Renal pelvis (tissue), 4 donors: Measurements from ENCODE around the gene KRT13. TPM values are rescaled to one million over a fixed set of nuclear protein-coding genes. Genes with fewer than 3 reads are reported as not detected.

Experiments
- DNase-seq: peaks from one replicate; pipeline ENCODE4 v3.0.0-alpha.2; 2013
- polyA plus RNA-seq, 3 donors: library from polyadenylated mRNA; unstranded; fragments of 120-200 nt; gene quantifications; one replicate each; pipeline ENCODE4 v1.2.1, GENCODE V29; 2013; ENCODE audit not compliant: insufficient read length in 3 of 3

KRT13 gene
- polyA plus RNA-seq, 3 donors, result 0.47 to 2.8 (median 1.4) TPM

DNA sequence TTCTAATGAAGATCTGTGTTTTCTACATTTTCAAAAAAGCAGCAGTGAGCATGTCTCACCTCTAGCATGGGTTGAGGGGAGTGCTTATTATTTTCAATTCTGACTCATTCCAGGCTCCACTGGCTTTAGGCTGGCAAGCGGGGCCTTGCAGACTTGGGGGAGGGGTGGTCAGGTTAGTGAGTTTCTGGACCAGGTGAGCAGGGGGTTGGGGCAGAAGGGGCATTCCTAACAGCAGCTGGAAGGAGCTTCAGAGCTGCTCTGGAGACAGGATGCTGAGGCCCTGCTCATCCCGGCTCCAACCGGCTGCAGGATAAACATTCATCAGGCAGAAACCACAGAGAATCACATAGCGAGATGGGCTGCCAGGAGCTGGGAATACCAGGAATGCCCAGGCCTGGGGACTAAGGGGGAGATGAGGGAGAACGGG is 33.2 kb upstream of the KRT13 start:
- no peak for DNase-seq

DNA sequence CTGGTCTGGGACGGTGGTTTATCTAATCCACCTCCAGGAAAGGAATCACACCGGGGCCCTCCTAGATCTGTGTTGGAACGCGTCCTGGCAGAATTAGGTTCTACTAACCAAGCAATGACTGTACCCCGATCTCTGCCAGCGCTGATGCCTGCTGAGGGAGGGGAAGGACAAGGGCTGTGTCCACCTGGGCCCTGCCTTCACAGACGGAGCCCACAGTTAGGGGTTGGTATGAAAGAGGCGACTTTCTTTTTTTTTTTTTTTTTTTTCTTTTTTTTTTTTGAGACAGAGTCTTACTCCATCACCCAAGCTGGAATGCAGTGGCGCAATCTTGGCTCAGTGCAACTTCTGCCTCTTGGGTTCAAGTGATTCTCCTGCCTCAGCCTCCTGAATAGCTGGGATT is 32.6 kb upstream of the KRT13 start:
- DNase-seq, result no peak

GRCh38 chr17:41537614-41537954 is 32.2 kb upstream of the KRT13 start:
- DNase-seq, result no peak

DNA sequence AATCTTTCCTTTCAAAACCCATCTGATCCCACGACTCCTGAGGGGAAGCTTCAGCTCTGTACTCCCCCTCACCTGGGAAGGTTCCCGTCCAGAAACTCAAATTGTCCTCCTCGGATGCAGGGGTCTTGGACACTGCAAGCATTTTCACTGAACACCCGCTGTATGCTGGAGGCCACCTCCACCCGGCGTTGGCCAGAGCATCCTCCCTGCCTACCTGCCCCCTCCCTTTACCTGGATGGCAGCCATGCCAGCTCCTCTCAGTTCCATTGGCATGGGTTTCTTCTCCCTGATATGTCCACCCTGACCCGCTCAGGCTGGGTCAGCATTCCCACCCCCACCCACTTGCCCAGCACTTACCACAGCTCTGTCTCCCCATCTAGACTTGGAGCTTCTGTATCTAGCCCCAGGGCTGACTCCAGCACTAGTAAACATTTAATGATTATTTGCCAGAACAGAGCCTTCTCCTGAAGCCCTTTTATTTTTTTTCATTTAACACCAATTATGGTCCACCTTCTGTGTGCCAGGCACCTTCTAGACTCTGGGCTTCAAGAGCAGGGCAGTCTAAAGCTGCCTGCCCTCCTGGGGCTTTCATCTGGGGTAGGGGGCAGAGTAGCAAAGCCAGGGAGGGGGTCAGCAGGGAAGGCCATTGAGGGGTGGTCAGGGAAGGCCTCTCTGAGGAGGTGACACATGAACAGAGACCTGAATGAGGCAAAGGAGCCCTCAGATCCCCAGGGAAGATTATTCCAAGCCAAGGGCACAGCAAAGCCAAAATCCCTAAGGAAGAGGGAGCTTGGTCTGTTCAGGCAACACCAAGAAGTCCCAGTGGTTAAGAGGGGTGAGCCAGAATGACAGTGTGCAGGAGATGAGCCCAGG is 31.6 kb upstream of the KRT13 start:
- no peak for DNase-seq

GRCh38 chr17:41535764-41536481 is 30.5 kb upstream of the KRT13 start:
- peak; percentile 21 for DNase-seq

- no peak for DNase-seq
Measured at GRCh38 chr17:41534899-41535546, 29.6 kb upstream of the KRT13 start.

DNA sequence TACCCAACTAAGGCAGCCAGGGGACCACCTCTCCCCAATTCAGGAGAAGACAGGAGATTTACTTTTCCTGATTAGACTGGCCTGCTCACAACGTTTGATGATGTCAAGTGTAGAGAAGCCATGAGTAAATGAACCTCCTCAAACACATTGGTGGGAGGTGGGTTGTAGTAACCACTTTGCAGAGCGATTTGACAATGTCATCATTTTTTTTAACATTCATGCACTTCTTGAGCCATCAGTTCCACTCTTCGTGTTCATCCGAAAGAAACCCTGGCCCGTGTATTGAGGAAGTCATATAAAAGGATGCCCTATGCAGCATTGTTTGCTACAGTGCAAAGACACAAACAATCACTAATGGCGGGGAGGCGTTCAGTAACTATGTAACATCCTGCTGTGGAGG is 28.2 kb upstream of the KRT13 start:
- DNase-seq, result no peak

- no peak for DNase-seq
Measured at GRCh38 chr17:41532947-41533570, 27.6 kb upstream of the KRT13 start.

DNA sequence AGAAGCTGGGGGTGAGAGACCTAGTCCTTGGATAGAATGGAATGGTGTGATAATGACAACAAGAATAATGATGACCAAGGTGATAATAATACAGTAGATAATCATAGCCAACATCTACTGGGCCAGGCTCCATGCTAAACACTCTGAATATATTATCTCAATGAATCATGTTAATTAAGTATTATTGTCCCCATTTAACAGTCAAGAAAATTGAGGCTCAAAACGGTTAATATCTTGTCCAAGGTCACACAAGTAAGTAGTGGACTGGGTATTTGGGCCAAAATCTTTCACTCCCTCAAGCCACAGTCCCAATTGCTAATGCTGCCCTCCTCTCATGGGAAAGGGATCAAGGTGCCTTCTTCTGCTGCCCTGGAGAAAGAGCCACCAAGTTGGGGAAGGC is 26.6 kb upstream of the KRT13 start:
- no peak for DNase-seq

DNA sequence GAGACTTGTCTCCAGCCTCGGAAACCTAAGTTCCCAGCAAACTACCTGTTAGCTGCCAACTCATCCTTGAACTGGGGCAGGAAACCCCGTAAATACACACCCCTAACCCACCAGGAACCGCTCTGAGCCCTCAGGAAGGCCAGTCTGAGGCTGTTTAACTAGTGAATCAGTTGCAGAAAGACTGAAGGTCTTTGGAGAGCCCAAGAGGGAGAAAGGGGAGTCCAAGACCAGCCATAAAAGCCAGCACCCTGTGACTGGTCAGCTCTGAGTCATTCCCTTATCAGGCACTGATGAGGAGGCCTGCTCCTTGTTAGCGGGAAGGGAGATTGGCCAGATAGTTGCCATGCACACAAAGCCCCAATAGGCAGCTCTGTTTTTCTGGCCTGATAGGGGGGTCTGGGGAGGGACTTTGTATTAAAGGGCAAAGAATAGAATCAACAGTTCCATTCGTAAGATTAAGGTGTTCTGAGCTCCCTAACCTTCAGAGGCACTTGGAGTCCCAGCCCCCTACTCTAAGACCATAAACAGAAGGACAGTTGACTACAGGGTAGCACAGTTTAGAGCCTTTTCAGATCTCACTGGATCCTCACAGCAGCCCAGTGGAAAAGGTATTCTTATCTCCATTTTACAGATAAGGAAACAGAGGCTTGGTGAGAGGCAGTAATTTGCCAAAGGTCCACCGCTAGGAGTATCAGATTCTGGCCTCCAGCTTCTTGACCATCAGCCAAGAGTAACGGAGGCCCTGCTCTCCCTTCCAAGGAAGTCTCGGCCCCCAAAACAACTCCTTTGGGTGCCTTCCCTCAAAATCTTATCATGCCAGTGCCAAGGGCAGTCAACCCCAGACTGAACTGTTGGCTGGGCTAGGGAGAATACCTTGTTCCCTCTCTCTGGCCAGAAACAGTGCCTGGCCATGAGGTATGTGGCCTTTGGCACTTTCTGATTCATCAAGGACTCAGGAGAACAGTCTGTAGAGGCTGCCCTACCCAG is 24.9 kb upstream of the KRT13 start:
- no peak for DNase-seq

DNA sequence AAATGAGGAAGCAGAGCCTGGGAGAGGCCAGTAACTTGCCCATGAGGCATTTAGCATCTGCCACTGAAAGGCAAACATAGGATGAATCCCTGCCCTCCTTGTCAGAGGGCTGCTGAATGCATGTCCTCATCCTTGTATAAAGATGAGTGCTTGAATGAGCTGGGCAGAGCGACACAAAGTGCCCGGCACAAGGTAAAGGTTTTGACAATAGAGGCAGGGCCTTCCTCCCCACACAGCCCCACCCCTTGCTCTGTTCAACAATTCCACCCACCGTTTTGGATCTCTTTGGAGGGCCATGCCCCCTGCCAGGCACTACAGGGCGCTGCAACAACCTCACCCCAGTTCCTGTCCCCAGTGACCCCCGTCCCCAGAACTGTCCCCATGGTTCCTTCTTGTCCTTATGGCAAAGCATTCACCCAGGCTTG is 24.1 kb upstream of the KRT13 start:
- no peak for DNase-seq

GRCh38 chr17:41528959-41529353 is 23.5 kb upstream of the KRT13 start:
- no peak for DNase-seq

DNA sequence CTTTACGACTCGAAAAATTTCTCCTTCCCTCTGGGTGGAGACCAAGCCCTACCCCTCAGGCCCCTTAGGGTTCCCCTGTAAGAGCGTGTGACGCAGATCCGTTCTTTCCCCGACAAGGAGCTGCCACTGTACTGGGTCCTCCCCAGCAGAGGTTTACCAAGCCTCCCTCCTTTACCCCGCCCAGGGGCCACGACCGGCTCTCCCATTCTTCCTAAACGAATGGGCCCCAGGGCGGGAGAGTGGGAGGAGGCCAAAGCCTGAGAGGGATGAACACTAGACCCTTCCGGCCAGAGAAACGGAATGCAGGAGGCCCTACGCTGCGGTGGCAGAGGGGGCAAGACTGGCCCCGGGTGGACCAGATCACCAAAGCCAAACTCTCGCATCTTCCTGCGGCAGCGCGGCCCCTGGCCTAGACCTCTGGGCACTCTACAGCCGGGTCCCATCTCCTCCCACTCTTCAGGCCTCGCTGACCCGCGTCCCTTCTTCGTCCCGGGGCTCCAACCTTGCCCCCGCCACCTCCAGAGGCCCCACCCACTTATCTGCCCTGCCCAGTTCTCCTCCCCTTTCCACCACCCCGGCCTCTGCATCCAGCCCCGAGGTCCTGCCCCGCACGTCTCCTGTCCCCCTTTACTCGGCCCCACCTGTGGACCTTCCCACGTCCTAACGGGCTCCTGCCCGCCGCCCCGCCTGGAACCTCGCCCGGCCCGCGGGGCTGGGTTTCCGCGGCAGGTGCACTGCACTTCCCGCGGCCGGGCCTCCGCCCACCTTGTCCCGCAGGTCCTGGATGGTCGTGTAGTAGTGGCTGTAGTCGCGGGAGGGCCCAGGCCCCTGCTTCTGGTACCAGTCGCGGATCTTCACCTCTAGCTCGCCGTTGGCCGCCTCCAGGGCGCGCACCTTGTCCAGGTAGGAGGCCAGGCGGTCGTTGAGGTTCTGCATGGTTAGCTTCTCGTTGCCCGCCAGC is 21.9 kb upstream of the KRT13 start:
- no peak for DNase-seq

GRCh38 chr17:41524261-41524660 is 18.8 kb upstream of the KRT13 start:
- DNase-seq, result no peak

- no peak for DNase-seq
Measured at GRCh38 chr17:41523787-41524186, 18.4 kb upstream of the KRT13 start.

DNA sequence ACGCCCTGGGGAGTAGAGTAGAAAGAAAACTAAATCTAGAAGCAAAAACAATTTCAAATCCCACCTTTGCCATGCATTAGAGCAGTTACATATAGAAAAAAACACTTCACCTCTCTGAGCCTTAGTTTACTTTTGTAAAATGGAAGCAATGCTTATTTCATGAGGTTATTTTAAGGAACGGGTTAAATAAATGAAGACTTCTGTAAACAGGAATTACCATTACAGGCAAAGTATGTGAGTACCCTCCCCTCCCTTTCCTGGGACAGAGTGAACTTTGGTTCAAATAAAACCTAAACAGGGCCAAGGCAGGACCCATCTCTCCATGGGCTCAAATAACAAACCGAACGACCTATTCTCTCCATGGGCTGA is 17.8 kb upstream of the KRT13 start:
- DNase-seq, result no peak

DNA sequence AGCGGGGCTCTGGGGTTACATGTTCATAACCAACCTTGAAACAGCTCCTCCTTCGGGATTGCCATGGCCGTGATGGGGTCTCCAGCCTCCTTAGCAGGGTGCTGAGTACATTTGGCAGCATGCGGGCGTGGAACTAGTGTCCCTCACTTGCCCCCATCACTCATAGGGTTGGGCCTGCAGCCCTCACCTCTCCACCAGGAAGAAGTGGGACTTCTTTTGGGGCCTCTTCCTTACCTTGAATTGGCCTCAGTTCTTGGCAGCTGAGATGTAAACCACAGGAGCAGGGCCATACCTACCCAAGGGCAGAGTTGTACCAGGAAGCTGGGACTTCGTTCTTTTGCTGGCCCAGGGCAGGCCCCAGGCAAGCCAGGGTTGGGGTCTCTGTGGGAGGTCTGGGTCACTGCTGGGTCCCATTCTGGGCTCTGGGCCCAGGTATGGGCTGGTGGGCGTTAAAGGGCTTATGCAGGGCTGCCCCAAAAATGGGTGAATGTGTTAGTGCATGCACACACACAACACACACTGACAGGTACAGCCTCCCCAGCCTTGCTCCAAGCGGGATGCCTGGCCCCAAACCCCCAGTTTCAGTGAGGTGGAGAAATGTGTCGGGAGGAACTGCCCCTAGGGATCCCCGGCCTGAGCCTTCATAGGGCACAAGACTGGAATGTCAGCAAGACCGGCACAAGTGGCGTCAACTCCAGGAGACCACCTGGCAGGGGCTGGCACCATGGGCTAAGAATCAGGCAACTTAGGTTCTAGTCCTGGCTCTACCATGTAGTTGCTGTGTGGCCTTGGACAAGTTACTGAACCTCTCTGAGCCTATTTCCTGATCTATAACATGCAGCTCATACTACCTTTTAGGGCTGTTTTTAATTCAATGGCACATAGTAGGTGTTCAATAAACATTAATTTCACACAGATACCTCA is 17.2 kb upstream of the KRT13 start:
- no peak for DNase-seq

DNA sequence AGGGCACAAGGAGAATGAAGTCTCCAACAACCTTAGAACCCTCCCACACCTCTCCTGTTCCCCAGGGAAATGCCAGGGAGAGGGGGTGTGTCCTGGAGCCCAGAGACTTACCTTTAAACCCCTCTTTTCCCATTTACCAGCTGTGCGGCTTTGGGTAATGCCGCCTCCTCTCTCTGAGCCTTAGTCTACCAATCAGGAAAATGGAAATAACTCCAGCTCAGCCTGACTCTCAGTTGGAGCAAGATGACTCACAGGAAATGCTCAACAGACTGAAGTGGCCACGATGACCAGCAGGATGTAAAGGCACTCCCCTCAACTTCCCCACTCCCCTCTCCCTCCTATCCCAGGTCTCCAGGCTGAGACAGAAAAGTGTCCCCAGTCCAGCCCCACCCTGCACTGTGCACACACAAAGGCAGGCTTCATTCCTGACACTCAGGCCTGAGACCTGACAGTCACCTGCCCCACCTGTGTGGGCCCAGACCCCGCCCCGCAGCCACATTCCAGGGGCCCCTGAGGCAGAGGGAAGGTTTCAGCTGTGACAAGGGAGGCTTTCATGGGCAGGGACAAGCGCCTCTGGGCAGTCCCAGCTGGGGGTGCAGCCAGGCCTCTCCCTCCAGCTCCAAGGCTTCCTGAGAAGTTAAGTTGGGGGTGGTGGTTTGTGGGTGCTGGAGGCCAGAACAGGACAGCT is 16.3 kb upstream of the KRT13 start:
- DNase-seq, result no peak
